ENCODE measurements around the gene NEXN. TPM values are rescaled to one million over a fixed set of nuclear protein-coding genes. Genes with fewer than 3 reads are reported as not detected.

NEXN gene
- total and polyA plus RNA-seq, 2 donors (not counting 1 experiment from before 2014, with no cell fraction given) = 0.07 to 0.81 TPM

- no peaks in the 10 kb centered on the region for H3K27me3 ChIP-seq (replicated peaks in 1 of 4; ENCODE audit: control extremely low read depth in 1 of 4, control insufficient read depth in 3 of 4, insufficient read depth in 4 of 4, low read length in 3 of 4)
- Mint-ChIP-seq H3K4me3 (no peak overlapping the region), H3K27ac (no peak overlapping the region), H3K27me3 (no peaks in the 10 kb centered on the region), H3K9me3 (ENCODE audit: insufficient read depth) (no peaks in the 10 kb centered on the region), H3K4me1 (peaks cover 2% of the 10 kb centered on the region)
- CTCF ChIA-PET = no interaction called here
- H2AFZ ChIP-seq (ENCODE audit: insufficient read depth, low read depth, low read length, poor library complexity, severe bottlenecking) = no peak overlapping the region
- no peaks in the 10 kb centered on the region for H4K20me1 ChIP-seq (ENCODE audit: control insufficient read depth, insufficient read depth, low read length, poor library complexity, severe bottlenecking)
- peak overlapping the region; percentile 4 for H3K9ac ChIP-seq (ENCODE audit: low read length)
- no peak overlapping the region for H3K4me3 ChIP-seq (ENCODE audit: control extremely low read depth in 1 of 5, extremely low read depth in 1 of 5, insufficient read depth in 1 of 5, low read depth in 2 of 5, low read length in 4 of 5)
- intact Hi-C loops (cut with micrococcal nuclease) = no loop called here
- no peak for ATAC-seq (ENCODE audit: low read depth)
- H3K27ac ChIP-seq (ENCODE audit: low read length in 2 of 2) = peak overlapping the region in 1 of 2 donors; percentile 20
- WGBS (ENCODE audit: insufficient coverage) = 39% methylated on average over 5 of the region's 9 CpGs
- no peaks in the 10 kb centered on the region for H3K9me3 ChIP-seq (ENCODE audit: control extremely low read depth in 1 of 3, control insufficient read depth in 2 of 3, insufficient read depth in 1 of 3, low read length in 2 of 3)
- H3K36me3 ChIP-seq (replicated peaks in 1 of 2; ENCODE audit: control extremely low read depth in 1 of 2, control insufficient read depth in 1 of 2, extremely low read depth in 1 of 2, insufficient read depth in 2 of 2, low read length in 1 of 2) = peaks cover 2 to 9% of the 10 kb centered on the region in 2 experiments
- DNase-seq = peak; percentile 8
- peak overlapping the region; percentile 45 for H3K4me2 ChIP-seq (replicated peaks; ENCODE audit: low read depth, low read length, poor library complexity, severe bottlenecking)
- H3K4me1 ChIP-seq (ENCODE audit: control insufficient read depth in 2 of 2, insufficient read depth in 2 of 2, low read length in 2 of 2) = peaks cover 12% of the 10 kb centered on the region in 2 donors
- POLR2A ChIA-PET = no interaction called here
- TF ChIP-seq EZH2 (IDR thresholded peaks at IDR 0.05; ENCODE audit: borderline replicate concordance, insufficient read depth, low read depth, low read length, poor library complexity, severe bottlenecking) (no peak), CTCF (IDR thresholded peaks at IDR 0.05) (no peak)
- H3K79me2 ChIP-seq (ENCODE audit: control insufficient read depth, insufficient read depth, low read length) = peaks cover 6% of the 10 kb centered on the region
These were observed 40.8 kb upstream of the NEXN start for GRCh38 chr1:77847621-77848080.

GRCh38 chr1:77850082-77850481, 38.3 kb upstream of the NEXN start:
- ChIA-PET POLR2A (no interaction called here), CTCF (no interaction called here)
- no peak overlapping the region for H3K9ac ChIP-seq (ENCODE audit: low read length)
- H3K4me1 ChIP-seq (ENCODE audit: control insufficient read depth in 2 of 2, insufficient read depth in 2 of 2, low read length in 2 of 2) = peaks cover 12% of the 10 kb centered on the region in 2 donors
- Mint-ChIP-seq H3K27me3 (no peaks in the 10 kb centered on the region), H3K9me3 (ENCODE audit: insufficient read depth) (peaks cover 6% of the 10 kb centered on the region), H3K27ac (no peak overlapping the region), H3K4me3 (no peak overlapping the region), H3K4me1 (peaks cover 2% of the 10 kb centered on the region)
- H3K9me3 ChIP-seq (ENCODE audit: control extremely low read depth in 1 of 3, control insufficient read depth in 2 of 3, insufficient read depth in 1 of 3, low read length in 2 of 3) = no peaks in the 10 kb centered on the region
- H3K4me2 ChIP-seq (replicated peaks; ENCODE audit: low read depth, low read length, poor library complexity, severe bottlenecking) = no peak overlapping the region
- DNase-seq (no peak), ATAC-seq (ENCODE audit: low read depth) (no peak)
- TF ChIP-seq EZH2 (IDR thresholded peaks at IDR 0.05; ENCODE audit: borderline replicate concordance, insufficient read depth, low read depth, low read length, poor library complexity, severe bottlenecking) (no peak), CTCF (IDR thresholded peaks at IDR 0.05) (no peak)
- H3K79me2 ChIP-seq (ENCODE audit: control insufficient read depth, insufficient read depth, low read length) = peaks cover 8% of the 10 kb centered on the region
- H3K36me3 ChIP-seq (replicated peaks in 1 of 2; ENCODE audit: control extremely low read depth in 1 of 2, control insufficient read depth in 1 of 2, extremely low read depth in 1 of 2, insufficient read depth in 2 of 2, low read length in 1 of 2) = peaks cover 0 to 3% of the 10 kb centered on the region in 2 experiments
- H3K4me3 ChIP-seq (ENCODE audit: control extremely low read depth in 1 of 5, extremely low read depth in 1 of 5, insufficient read depth in 1 of 5, low read depth in 2 of 5, low read length in 4 of 5) = no peak overlapping the region
- WGBS (ENCODE audit: insufficient coverage) = no CpG with 5 or more reads among the region's 1 CpG
- H3K27me3 ChIP-seq (replicated peaks in 1 of 4; ENCODE audit: control extremely low read depth in 1 of 4, control insufficient read depth in 3 of 4, insufficient read depth in 4 of 4, low read length in 3 of 4) = no peaks in the 10 kb centered on the region
- no peak overlapping the region for H3K27ac ChIP-seq (ENCODE audit: low read length in 2 of 2)
- H4K20me1 ChIP-seq (ENCODE audit: control insufficient read depth, insufficient read depth, low read length, poor library complexity, severe bottlenecking) = no peaks in the 10 kb centered on the region
- H2AFZ ChIP-seq (ENCODE audit: insufficient read depth, low read depth, low read length, poor library complexity, severe bottlenecking) = no peak overlapping the region
- intact Hi-C loops (cut with micrococcal nuclease) = no loop called here

Data from B cell (primary cell).